ENCODE data around the gene MLLT3.

DNA sequence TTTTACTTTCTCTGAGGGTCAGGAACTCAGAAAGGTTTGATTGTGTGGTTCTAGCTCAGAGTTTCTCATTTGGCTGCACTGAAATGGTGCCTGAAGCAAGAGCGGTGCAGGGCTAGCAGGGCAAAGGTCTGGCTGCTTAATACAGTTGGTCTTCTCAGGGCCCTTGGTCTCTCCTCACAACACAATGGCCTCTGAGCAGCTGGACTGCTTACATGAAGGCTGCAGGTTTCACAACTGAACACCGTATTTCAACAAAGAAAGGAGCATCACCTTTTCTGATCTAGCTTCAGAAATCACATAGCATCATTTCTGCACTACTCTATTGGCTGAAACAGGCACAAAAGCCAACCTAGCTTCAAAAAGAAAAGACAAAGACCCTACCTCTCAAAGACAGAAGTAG lies 122.2 kb downstream of the MLLT3 start:
- TF ChIP-seq, protein P1, sequence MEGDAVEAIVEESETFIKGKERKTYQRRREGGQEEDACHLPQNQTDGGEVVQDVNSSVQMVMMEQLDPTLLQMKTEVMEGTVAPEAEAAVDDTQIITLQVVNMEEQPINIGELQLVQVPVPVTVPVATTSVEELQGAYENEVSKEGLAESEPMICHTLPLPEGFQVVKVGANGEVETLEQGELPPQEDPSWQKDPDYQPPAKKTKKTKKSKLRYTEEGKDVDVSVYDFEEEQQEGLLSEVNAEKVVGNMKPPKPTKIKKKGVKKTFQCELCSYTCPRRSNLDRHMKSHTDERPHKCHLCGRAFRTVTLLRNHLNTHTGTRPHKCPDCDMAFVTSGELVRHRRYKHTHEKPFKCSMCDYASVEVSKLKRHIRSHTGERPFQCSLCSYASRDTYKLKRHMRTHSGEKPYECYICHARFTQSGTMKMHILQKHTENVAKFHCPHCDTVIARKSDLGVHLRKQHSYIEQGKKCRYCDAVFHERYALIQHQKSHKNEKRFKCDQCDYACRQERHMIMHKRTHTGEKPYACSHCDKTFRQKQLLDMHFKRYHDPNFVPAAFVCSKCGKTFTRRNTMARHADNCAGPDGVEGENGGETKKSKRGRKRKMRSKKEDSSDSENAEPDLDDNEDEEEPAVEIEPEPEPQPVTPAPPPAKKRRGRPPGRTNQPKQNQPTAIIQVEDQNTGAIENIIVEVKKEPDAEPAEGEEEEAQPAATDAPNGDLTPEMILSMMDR (conservative IDR thresholded peaks at IDR 0.05) = no peak
- TF ChIP-seq EZH2 (IDR thresholded peaks at IDR 0.05; ENCODE audit: low read depth) = no peak
